GM23338 (cell line): ENCODE data around the gene NUP214.

Source experiments
- CREB1 ChIP-seq: fragments of 250-450 bp; sonication (Bioruptor Pico); IDR thresholded peaks from 2 replicates; pipeline ENCODE4 v1.5.0; 2020; ENCODE audit warnings: low read depth, mild to moderate bottlenecking, moderate library complexity
- CTCF ChIP-seq, 2 experiments: fragments of 200-600 bp in 1 of 2; sonication (generic) in 1 of 2; conservative IDR thresholded peaks; 2 replicates each; pipeline versions ENCODE4 v1.5.1 to v1.6.1; 2016 to 2017; ENCODE audit warnings: antibody characterized with exemption in 2 of 2, low read depth in 2 of 2, mild to moderate bottlenecking in 2 of 2, moderate library complexity in 1 of 2
- ETS1 ChIP-seq: IDR thresholded peaks from 2 replicates; pipeline ENCODE4 v1.6.1; 2016; ENCODE audit warnings: antibody characterized with exemption
- EZH2 ChIP-seq: fragments of 200-600 bp; sonication (generic); IDR thresholded peaks from one replicate; pipeline ENCODE4 v1.8.0; 2017; ENCODE audit warnings: antibody characterized with exemption, mild to moderate bottlenecking, low read depth; ENCODE audit not compliant: unreplicated experiment
- EZH2phosphoT487 ChIP-seq: fragments of 200-600 bp; sonication (generic); IDR thresholded peaks from one replicate; pipeline ENCODE4 v1.8.1; 2018; ENCODE audit warnings: antibody characterized with exemption; ENCODE audit not compliant: unreplicated experiment
- JUNB ChIP-seq: IDR thresholded peaks from one replicate; pipeline ENCODE4 v1.6.1; 2016; ENCODE audit warnings: antibody characterized with exemption; ENCODE audit not compliant: unreplicated experiment
- POLR2AphosphoS5 ChIP-seq: IDR thresholded peaks from 2 replicates; pipeline ENCODE4 v1.6.1; 2016; ENCODE audit warnings: antibody characterized with exemption, low read depth
- STAT1 ChIP-seq: IDR thresholded peaks from one replicate; pipeline ENCODE4 v1.6.1; 2016; ENCODE audit warnings: antibody characterized with exemption; ENCODE audit not compliant: unreplicated experiment
- ZNF462 ChIP-seq: fragments of 250-450 bp; sonication (Bioruptor Pico); IDR thresholded peaks from 2 replicates; pipeline ENCODE4 v1.5.0; 2020; ENCODE audit warnings: mild to moderate bottlenecking, moderate library complexity
- TF ChIP-seq, protein P1 (sequence below): IDR thresholded peaks from one replicate; pipeline ENCODE4 v1.6.1; 2018; ENCODE audit warnings: antibody characterized with exemption; ENCODE audit not compliant: unreplicated experiment

- TF ChIP-seq CREB1 (no peak), CTCF (conservative IDR thresholded peaks at IDR 0.05; ENCODE audit: low read depth in 2 of 2) (no peak), POLR2AphosphoS5 (no peak), EZH2 (no peak), STAT1 (no peak), EZH2phosphoT487 (no peak), ETS1 (no peak), JUNB (no peak), ZNF462 (CRISPR knock-in tag) (no peak)
- TF ChIP-seq, protein P1, sequence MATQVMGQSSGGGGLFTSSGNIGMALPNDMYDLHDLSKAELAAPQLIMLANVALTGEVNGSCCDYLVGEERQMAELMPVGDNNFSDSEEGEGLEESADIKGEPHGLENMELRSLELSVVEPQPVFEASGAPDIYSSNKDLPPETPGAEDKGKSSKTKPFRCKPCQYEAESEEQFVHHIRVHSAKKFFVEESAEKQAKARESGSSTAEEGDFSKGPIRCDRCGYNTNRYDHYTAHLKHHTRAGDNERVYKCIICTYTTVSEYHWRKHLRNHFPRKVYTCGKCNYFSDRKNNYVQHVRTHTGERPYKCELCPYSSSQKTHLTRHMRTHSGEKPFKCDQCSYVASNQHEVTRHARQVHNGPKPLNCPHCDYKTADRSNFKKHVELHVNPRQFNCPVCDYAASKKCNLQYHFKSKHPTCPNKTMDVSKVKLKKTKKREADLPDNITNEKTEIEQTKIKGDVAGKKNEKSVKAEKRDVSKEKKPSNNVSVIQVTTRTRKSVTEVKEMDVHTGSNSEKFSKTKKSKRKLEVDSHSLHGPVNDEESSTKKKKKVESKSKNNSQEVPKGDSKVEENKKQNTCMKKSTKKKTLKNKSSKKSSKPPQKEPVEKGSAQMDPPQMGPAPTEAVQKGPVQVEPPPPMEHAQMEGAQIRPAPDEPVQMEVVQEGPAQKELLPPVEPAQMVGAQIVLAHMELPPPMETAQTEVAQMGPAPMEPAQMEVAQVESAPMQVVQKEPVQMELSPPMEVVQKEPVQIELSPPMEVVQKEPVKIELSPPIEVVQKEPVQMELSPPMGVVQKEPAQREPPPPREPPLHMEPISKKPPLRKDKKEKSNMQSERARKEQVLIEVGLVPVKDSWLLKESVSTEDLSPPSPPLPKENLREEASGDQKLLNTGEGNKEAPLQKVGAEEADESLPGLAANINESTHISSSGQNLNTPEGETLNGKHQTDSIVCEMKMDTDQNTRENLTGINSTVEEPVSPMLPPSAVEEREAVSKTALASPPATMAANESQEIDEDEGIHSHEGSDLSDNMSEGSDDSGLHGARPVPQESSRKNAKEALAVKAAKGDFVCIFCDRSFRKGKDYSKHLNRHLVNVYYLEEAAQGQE = no peak
These were observed 8.1 kb upstream of the NUP214 start for GRCh38 chr9:131117121-131117761.
